HS-27A (cell line): Measurements from ENCODE around the gene EMC8.

Experiments used
- DNase-seq: peaks from one replicate; pipeline ENCODE4 v3.0.0-alpha.2; 2012; ENCODE audit warnings: low read depth, missing footprints

The EMC8 gene

DNA sequence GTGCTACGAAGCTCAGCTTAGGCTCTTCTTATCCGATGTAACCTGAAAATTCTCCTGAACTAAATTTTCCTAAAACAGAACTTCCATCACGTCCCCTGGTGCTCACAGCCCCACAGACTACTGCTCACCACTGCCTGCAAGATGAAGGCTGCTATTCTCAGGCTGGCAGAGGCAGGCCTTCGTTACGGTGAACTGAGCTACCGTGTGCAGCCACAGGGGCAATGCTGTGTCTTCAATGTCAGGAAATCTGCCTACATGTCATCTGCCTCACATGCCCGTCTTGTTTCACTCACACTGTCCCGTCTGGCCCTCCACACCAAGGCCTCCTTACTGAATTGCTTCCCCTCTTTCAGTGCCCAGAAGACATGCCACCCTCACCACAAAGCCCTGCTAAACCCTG is 15.9 kb downstream of the EMC8 start:
- no peak for DNase-seq

DNA sequence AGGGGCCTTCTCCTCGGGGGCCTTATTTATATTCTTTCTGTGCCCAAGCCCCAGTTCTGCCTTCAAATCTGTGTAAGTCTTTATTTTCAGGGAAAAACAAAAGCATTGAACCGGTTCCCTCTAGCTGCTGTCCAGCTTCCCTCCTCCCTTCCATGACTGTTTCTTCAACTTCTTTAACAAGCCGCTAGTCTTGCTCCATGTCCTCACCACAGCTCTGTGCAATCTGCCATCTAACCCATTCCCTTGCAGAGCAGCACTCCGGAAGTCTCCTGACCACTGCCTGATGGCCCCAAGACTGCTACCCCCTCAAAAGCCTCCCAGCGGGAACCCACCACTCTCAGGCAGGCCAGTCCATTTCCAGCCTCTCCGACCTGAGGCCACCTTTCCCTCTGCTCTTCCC is 16.9 kb downstream of the EMC8 start:
- DNase-seq: no peak

DNA sequence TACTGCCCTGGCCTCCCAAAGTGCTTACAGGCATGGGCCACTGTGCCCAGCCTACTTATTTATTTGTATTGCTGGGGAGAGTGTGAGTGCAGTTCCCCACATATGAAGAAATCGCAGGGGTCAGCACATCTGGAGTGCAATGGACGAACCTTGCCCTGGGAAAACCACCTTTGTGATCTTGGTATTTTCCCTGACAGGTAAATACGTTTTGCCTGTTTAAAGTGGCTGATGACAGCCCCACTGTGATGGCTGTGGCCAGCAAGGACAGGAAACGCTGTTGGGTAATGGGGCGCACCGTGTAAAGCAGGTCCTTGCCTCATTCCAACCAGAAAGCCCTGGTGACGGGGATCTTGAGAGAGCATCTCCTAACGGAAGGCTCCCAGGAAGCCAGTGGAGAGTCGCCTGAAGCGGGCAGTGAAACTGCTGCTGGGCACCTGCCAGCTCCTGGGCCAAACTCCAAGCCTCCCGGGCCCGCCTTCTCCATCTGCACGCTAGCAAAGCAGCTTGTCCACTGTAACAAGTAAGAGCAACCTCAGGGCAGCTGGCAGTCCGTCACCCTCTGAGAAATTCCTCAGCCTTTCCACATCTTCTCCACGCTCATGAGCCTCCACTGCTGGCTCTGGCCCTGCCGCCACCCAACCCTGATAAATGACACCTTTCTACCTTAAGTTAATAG is 17.5 kb downstream of the EMC8 start:
- DNase-seq: no peak

DNA sequence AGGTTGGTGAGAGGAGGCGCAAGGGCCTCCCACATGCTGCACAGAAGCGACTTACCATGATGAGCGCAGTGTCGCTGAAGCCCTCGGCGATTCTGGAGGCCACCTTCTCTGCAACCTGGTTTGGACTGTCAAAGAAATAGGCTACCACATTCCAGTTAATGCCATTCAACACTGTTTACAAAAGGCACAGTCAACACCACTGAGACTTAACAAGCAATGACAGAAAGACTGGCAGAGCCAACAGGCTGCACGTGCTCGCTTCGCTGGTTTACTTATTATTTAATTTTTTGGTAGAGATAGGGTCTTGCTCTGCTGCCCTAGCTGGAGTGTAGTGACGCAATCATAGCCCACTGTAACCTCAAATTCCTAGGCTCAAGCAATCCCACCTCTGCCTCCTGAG is 18.2 kb downstream of the EMC8 start:
- no peak for DNase-seq

DNA sequence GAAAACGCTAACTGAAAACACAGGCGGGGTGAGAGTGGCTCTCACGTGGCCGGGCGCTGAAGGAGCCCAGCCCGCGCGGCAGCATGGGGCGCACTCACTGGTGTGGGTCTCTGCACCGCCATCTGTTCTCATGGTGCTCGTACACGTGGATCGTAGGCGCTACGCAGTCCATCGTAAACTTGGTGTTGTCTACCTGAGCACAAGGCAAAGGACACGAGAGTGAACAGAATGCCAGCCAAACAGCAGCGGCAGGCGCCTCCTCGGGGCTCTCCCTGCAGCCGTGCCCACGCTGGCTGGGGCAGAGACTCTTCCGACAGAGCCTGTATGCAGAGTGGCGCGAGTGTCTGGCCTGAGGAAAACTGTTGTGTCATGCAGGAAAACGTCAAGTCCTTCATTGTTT is 19.1 kb downstream of the EMC8 start:
- DNase-seq: no peak

DNA sequence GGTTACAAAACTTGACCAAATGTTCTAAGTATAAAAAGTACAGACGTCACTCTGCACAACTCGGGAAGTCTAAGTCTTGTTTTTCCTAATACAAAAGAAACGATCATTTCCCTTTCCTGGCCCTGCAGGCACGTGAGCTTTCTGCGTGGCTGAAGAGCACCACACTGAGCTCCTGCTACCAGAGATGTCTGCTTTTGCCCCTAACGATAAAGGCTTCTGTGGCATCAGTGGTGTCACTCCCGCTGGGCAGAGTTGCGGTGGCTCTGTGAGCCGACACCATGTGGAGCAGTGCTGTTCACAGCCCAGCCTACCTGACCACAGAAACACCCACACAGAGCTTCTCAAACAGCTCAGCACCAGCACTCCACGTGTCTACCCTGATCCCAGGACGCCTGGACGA is 20.5 kb downstream of the EMC8 start:
- DNase-seq: no peak

DNA sequence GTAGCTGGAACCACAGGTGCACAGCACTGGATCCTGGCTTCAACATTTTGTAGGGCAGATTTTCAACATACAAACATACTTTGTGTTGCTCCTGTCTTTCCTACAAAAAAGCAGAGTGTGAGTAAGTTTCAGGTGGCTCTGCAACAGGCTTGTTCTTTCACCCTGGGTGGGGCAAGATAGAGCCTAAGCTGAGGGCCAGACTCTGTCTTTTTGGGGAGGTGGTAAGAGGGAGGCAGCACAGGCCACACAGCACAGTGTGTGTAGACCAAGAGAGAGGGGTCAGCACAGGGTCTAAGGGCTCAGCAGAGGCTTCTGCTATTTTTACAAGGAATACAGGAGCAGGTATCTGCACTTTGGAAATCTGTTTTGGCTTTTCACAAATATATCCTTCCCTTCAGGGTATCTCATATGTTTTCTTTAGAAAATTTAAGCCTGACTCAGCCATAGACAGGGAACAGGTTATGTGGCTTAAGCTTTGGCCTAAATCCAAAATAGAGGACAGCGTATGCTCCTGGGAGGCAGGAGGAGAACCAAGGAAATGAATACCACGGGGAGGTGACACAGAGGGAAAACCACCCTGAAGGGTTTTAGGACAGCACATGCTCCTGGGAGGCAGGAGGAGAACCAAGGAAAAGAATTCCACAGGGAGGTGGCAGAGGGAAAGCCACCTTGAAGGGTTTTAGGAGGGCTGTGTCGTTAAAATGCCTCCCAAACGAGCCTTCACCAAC is 21.6 kb downstream of the EMC8 start:
- DNase-seq: no peak

DNA sequence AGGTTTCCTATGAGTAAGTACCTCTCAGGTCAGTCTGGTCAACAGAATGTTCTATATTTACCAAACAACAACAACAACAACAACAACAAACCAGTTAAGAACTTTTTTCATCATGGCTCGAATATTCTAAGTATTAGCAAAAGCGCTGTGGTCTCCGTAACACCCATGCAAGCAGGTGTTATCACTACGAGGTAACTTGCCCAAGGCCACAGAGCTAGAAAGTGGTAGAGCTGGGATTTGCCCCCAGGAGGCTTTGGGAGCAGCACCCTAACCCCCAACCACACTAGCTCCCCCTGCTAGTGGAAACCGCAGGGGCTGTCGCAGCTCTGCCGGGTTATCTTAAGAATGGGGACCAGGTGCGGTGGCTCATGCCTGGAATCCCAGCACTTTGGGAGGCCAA is 24.5 kb downstream of the EMC8 start:
- no peak for DNase-seq

DNA sequence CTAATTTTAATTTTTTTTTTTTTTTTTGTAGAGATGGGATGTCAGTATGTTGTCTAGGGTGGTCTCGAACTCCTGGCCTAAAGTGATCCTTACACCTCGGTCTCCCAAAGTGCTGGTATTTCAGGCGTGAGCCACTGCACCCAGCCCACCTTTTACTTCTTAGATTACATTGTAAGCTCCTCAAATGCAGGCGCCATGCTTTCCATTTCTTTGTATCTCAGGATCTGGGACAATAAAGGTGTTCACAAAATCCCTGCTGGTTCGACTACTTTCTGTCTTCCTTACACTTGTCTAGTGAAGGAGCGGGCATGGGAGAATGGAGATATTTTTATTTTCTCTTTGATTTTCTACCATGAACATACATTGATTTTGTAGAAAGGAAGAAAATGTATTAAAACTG is 25.2 kb downstream of the EMC8 start:
- DNase-seq: no peak

DNA sequence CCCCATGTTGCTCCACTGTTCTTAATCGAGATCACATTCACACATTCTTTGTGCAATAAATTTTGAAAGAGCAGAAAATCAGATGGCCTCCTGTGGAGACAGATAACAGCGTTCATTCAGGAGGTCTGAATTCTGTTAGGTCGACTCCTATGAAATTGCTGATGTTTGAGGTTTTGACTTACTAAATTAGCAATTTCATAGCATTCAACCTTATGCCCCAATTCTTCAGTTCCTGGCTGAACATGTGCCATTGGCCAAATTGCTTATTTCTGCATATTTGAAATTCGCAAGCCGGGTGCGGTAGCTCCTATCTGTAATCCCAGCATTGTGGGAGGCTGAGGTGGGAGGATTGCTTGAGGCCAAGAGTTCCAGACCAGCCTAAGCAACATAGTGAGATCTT is 26.3 kb downstream of the EMC8 start:
- no peak for DNase-seq

DNA sequence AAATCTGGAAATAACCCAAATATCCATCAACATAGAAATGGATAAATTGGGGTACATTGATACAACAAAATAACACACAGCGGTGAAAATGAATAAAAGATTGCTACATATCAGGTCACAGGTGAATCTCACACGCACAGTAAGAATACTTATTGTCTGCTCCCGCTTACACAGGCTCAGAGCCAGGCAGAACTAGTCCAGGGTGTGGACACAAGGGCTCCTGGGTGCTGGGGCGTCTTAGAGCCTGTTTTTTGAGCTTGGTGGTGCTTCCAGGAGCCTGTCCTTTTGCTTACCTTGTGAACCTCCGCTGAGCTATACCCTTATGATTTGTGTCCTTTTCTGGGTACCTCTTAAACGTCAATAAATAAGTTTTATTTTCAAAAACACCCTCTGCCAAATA is 28.6 kb downstream of the EMC8 start:
- DNase-seq: no peak

DNA sequence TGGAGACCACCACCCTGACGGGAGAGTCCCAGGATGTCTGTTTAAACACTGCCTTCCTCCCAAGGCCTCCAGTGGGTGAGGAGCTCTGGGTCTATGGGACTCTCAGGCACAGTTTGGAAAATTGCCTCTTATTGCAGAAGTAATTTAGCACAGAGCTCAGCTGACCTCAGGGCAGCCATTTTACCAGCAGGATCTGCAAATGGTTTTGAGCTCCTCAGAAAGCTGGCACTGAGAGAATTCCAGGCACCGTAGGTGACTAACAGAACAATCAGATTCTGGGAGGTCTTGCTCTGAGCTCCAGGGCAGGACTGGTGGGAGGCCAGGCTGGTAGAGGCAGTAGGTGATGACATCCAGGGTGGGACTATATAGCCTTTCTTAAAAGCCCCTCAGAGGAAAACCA is 31.1 kb downstream of the EMC8 start:
- DNase-seq: no peak

DNA sequence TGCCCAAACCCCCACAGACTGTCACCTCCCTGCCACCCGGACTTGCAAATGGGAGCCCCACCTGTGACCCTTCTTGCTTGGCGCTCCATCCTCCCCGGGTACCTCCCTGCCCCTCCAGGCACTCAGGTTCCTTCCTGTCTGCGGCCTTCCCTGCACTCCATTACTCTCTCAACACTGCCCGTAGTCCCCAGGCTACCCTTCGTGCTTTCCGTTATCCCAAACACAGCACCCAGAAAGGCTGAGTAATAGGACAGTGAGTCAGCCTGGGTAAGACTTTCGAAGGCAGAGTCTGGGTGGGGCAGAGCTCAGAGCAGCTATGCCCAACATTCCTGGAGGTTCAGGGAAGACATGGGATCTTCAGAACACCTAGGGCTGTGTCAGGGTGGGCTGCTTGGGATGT is 31.8 kb downstream of the EMC8 start:
- DNase-seq: peak; percentile 78

DNA sequence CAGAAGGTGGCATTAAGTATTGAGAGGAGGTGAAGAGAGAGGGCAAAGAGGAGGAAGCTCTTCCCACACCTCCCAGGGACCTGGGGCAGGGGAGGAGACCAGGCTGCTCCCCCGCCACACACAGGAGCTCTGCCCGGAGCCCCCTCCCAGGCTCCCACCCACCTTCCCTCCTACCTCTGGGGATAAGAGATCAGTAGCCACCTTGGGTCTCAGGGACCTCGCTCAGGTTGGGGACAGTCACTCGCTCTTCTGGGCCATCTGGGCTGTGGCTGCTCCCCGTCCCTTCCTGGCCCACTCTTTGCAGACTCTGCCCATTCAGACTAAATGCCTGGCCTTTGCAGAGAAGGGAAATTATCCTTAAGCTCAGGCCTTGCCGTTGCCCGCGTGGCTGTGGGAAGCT is 33.6 kb downstream of the EMC8 start:
- DNase-seq: no peak

DNA sequence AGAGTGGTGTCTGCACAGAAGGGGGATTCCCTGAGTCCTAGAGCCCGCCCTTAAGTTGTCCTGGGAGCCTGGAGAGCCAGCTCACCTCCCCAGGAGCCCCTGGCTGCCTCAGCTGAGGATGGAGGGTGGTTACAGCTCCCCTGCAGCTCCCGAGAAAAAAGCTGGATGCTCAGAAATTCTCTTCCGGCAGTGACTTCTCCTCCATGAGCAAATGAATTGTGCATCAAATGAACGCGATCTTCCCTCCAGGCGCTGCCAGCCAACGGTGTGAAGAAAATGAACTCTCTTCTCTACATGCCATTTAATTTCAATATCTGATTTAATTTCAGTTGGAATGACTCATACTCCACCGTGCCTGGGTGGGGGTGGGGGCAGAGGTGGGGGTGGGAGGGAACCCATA is 34.1 kb downstream of the EMC8 start:
- DNase-seq: no peak

DNA sequence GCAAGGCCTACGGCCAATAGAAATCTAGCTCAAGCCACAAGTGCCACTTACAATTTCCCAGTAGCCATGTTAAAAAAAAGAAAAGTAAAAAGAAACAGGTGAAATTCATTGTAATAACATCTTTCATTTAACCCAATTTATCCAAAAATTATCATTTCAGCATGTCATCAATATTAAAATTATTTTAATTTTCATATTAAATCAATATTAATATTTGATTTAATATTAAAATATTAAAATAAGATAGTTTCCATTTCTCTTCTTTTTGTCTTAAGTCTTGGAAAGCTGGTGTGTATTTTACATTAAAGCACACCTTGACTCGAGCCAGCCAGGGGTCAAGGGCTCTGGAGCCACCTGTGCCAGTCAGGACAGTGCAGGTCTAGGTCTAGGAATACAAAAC is 35.7 kb downstream of the EMC8 start:
- DNase-seq: no peak

DNA sequence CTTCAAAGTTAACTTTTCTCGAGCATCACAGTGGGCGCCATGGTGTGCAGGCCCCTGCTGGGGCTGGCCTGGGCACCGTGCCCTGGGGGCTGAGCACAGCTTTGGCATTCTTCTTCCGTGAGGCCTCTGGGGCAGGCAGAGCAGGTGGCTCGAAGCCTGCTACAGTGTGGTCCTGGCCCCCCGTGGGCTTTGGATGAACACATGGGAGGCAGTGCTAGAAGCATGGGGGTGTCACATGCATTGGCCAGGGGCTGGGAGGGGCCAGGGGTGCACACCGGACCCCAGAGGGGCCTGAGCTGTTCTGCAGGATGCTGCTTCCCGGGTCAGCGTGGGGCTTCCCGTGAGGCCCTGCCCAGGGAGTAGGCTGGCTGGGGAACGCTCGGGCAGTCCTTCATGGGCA is 36.4 kb downstream of the EMC8 start:
- no peak for DNase-seq

DNA sequence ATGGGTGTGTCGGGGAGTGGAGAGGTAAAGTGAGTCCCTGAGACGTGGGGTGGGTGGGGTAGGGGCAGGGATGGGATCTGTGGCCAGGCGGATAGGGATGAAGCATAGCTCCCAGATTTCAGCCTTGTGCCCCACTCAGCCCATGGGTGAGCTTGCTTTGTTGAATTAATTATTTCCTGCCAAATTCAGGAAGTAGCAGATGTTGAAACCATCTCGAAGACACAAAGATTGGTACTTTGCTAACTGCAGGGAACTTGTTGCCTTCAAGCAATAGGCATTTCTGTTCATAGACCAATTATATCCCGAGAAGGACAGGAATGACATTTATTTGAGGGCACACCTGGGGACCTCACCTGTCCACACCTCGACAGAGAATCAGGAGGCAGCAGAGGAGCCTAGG is 37.5 kb downstream of the EMC8 start:
- no peak for DNase-seq

DNA sequence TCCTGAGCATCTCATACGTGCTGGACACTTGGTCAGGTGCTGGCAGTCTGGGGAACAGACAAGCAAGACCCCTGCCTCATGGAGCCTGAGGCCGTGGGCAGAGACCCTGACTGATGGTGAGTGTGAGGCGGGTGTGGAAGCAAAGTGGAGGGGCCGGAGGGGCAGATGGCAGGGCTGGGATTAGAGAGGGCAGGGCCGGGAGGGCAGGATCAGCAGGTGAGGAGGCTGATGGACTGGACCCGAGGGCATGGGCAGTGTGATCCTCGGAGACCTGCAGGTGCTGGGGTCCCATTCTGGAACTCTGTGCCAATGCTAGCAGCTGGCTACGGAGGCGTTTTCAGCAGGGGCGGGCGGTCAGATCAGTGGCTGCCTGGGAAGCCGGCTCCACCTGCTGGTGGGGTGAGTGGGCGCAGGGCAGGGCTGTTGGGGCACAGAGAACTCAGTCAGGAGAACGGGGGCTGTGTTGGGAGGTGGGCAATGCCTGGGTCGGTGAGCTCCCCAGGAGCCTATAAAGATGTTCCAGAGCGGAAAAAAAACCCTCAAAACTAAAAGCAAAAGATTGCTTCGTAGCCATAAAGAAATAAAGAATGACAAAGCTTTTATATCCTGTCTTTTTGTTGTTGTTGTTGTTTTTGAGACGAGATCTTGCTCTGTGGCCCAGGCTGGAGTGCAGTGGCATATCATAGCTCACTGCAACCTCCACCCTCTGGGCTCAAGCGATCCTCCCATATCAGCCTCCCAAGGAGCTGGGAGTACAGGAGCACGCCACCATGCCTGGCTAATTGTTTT is 39.5 kb downstream of the EMC8 start:
- DNase-seq: no peak

DNA sequence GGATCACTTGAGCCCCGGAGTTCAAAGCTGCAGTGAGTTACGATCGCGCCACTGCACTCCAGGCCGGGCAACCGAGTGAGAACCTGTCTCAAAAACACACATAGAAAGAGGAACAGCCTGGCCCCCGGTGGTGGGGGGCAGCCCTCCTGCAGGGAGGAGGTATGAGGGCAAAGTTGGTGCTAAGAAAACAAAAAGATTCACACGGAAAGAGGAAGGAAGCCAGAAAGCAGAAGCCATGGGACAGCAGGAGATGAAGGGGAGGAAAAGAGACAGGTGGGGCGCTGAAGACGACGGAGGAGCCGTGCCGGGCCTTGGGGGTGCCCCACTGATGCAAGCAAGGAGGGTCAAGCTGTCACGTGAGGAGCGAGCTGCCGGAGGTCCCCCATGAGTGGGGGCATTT is 40.2 kb downstream of the EMC8 start:
- no peak for DNase-seq

DNA sequence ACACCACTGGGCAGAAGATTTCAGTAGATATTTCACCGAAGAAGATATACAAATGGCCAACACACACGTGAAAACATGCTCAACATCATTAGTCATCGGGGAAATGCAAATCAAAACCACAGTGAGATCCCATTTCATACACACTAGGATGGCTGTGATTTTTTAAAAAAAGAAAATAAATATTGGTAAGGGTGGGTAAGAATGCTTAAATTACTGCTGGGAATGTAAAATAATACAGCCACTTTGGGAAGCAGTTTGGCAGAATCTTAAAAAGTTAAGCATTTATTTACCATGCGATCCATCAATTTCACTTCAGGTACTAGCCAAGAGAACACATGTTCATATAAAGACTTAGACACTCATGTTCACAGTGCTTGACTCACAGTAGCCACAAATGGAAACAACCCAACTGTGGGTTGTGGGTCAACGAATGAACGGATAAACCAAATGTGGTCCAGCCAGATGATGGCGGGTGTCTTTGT is 42.0 kb downstream of the EMC8 start:
- DNase-seq: peak; percentile 30

DNA sequence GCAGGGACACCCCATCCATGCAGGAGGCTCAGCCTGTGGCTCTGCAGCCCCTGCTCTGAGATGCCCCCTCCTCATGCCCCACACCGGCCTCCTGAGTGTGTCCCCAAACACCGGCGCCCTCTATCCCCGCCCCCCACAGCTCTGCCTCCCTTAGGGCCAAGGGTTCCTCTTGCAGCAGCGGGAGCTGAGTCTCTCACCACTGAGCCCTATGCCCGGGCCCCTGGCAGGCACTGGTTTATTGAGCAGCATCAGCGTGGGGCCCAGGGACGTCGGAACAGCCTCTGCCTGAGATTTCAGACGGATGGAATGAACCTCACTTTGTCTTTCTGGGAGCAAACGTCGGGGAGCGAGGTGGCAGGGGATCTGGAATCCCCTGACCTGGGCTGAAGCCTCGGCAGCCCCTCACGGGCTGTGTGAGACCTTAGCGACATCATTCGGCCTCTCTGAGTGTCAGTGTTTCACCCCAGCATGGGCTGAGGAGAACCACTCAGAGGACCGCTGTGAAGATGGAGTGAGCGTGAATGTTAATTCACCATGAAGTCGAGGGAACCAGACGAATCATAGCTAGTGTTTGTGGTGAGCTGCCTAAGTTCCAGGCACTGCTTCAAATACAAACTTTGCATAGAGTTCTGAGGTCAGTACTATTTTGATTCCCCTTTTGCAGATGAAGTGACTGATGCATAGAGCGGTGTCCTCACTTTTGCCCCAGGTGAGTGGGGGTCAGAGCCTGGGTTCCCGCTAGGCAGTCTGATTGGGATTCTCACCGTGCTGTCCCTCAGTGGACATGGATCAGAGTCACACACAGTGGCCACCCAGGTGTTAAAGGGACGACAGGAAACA is 43.2 kb downstream of the EMC8 start:
- no peak for DNase-seq
